SKM-1 treated with dmso at 0.1 percent for 144 hours (cell line): ENCODE measurements around the gene HOXC11.

Source experiments
- DNase-seq: peaks from one replicate; lab custom pipeline; 2025; ENCODE audit not compliant: unreplicated experiment; lab: John Stamatoyannopoulos, UW

HOXC11 gene

DNA sequence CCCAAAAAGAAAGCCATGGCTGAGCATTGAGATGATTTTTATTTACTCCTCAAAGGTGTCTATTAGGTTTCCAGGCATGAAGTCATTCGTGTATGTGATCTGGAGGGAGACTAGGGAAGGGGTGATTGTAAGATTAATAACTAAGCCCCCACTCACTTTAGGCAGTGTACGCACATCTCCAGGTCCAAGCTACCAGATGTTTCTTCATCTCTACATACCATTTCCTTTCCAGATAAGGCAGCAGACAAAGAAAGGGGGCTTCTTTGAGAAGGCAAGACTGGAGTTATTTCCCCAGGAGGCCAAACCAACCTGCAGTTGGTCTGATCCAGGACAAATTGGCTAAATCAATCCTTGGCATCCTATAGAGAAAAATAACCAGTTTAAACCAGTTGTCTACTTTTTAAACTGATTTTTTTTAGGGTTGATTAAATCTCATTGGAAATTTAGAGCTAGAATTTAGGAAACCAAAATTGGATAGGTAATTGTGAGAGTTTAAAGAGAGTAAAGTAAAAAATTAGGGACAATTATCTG lies 30.4 kb upstream of the HOXC11 start:
- no peak for DNase-seq

DNA sequence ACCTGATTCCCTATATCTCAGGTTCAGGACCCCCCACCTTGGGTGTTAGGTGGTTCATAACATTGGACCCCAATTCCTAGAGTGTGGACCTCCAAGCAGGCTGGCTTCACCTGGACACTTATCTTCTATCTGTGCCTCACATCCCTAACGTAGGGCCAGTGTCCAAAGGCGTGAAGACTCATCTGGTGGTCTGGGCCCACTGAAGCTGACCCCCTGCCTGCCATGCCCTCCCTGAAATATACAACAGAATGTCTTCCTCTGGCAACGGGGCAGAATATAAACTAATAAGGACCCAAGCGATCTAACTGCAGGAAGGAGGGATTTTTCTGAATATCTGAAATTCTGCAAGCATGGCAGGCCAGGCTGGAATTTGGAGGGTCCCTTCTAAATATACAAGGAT lies 28.7 kb upstream of the HOXC11 start:
- no peak for DNase-seq

DNA sequence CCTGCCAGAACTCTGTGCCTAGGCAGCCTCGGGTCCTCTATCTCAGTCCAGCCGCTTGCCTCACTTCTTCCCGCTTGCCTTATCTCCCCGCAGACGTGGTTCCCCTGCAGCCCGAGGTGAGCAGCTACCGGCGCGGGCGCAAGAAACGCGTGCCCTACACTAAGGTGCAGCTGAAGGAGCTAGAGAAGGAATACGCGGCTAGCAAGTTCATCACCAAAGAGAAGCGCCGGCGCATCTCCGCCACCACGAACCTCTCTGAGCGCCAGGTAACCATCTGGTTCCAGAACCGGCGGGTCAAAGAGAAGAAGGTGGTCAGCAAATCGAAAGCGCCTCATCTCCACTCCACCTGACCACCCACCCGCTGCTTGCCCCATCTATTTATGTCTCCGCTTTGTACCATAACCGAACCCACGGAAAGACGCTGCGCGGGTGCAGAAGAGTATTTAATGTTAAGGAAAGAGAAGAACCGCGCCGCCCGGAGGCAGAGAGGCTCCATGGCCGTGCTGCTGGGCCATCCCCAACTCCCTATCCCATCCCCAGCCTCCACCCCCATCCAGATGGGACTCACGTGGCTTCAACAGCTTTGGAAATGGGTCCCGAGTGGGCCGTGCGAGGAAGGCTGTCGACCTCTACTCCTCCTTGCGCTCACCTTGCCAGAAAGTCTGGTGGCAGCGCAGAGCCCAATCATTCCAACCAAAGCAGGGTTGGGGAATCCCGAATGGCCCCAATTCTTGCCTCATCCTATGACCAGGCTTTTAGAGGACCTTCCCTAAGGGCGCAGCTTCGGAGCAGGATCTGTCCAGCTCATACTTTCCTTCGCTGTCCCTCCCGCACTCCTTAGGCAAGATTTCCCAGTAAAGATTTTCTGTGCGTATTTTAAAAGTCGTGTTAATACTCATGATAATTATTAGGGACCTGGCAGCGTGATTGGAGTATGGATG lies 27.7 kb upstream of the HOXC11 start:
- no peak for DNase-seq

DNA sequence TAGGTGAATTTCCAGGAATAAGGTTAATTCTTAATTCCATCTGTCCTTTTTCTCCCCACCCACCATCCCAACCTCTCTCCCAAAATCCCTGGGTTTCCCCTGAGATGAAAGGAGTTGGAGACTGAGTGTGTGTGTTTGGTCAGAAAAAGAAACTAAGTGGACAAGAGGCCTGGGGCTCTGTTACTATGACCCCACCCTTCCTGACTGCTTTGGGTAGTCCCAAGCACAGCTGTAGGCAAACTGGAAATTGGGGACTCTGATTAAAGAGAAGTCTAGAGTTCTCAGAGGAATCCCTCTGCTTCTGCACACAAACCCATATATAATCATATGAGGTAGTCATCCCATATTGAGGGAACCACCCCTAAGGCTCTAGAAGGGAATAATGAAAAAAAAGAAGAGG lies 25.2 kb upstream of the HOXC11 start:
- no peak for DNase-seq

DNA sequence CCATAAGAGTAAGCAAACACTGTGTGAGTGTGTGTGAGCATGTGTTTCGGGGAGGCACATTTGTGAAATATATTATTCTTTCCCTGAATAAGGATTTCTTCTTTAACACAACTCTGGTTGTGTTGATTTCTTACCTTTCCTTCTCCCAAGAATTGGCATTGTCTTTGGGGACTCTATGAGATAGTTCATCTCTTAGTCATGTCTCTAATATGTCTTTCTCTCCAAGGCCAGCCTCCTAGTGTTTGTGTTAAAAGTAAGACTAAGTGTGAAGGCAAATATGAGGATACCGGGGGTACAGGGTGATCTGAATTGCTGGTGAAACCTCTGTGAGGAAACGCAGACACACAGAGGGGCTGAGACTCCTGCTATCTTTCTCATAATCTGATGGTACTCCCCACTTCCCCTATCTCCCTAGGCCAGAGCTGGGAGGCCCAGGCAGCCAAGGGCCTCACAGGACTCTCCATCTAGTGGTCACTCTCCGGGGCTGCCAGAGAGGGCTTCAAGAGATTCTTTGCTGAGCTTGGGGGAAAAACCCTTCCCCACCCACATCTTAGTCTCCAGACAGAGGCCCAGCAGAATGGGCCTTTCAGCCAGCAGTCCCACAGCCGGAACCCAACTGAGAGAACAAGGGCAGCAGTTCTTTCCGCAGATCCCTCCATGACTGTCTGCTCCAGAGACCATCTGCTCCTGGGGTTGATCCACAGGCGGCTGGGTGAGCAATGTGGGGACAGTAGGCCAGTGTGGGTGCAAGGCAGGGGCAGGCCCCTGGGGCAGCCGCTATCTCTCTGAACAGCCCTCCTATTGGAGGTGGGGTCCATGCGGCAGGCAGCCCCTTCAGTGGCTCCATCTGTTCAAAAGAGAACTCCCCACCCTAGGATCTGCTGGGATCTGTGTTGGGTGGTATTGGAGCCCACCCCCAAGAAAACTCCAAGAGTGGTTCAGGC lies 24.0 kb upstream of the HOXC11 start:
- DNase-seq: no peak

DNA sequence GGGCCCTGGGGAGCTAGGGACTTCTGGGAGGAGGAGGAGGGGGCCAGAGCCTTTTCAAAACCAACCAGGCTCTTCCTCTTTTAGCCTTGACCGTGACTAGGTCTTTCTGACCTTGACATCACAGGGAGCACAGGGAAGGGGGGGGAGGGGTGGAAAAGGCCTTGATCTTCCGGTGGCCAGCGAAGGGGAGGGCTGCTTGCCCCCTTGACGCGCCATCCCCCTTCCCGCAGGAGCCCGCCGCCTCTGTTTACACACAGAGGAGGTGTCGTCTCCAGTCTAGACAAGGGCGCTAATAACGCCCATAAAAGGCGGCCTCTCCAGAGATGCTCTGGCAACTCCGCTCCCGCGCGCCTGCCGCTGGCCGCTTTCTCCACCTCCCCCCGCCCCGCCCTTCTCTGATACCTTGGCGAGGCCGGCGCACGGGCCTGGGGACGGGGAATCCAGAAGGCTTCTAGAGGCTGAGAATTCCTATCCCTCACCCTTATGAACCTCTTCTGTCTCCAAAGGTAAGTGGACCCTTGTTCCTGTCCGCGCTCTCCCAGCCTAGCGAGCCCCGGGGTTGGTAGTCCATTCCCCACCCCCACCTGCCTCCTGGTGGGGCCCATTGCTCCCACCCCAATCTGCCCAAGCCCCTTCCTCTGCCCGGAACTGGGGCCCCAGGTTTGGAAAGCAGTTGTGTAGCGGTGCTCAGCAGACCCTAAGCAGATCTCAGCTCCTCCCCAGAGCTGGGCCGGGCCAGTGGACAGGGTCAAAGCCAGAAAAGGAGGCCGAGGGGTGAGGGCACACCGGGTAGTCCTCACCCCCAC lies 23.1 kb upstream of the HOXC11 start:
- no peak for DNase-seq

DNA sequence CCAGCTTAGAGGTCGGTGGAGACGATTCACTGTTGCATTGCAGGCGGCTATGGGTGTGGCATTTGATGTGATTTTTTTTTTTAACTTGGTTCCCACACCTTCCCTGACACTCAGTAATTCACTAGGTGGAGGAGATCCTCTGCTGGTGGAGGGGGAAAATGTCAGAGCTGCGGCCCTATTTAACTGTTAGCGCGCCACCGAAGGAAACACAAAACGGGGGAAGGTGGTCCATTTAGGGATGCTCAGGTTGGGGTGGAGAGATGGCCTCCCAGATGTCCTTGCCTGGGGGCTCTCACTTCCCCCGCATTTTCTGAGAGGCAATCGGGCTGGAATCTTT lies 22.5 kb upstream of the HOXC11 start:
- DNase-seq: no peak

DNA sequence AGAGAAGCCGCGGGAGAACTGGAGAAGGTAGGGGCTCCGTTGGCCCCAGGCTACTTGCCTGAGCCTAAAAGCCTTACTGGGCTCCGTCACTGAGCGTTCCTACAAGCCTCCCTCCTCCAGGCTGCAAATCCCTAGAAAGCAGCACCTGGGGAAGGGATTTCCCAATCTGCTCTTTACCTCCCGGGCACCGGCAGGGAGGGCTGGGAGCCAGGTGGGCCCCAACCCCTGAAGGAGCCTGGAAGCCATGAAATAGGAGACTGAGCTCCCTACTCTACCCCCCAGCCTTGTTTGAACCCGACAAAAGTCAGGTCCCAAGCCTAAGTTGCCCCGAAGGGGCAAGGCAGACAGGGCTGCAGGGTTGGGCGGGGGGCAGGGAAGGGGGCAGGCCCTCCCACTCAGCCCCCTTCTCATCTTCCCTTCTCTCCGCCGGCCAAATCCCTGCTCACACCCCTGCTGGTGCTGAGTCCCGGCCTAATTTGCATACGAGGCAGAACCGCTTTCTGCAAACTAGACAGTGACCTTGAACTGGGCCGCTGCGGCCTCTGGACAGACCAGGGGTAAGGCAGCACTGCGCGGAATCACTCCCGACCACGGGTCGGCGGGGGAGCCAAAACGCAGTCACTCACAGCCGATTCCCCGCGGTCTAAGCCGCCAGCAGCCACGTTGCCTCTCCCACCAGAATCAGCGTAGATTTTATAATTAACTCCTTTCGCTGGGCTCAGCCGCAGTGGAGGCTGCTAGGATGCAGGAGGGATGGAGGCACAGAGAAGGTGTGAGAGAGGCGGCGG lies 21.9 kb upstream of the HOXC11 start:
- DNase-seq: no peak

DNA sequence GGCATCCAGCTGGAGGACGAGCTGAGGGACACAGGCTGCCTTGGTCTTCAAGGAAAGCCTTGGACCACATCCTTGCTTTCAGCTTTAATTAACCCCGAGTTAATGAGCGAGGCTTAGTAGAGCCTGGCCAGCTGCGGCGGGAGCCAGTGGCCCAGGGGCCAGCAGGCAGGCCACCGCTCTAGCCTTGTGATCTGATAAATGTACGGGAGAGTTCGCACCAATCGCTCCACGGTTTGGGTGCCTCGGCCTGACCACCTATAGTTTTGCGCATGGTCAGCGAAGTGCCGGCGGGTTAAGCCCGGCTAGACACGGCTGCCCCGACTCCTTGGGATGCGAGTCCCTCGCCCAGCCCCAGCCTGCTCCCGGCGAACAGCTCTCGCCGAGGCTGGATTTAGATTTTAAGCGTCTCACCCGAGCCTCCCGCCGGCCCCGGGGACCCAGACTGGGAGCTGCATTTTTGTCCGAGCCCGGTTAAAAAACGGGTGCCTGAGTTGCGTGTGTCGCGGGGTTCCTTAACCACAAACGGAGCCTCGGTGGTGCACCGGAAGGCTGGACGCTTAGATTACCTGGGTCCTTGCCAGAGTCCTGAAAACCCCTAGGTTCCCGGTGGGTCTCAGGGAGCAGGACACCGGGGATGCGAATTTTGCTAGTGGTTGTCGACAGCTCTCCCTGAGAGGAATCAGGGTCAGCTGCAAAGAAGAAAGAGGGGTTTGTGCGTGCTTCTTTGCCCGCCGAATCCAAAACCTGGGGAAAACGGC lies 21.2 kb upstream of the HOXC11 start:
- no peak for DNase-seq

DNA sequence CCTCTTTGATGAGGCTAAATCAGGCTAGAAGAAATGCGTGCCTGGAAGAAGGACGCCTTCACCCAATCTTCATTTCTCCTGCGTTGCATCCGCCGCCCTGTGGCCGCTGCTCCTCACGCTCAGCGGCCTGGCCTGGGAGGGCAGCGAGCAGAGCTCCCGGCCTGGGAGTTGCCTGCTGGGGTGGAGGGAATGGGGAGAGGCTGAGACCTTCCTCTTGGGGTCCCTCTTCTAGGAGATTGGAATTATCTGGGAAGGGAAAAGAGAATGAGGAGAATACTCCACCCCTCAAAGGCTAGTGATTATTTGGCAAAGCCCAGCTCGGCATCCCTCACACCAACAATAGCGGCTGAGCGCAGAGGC lies 20.6 kb upstream of the HOXC11 start:
- no peak for DNase-seq

DNA sequence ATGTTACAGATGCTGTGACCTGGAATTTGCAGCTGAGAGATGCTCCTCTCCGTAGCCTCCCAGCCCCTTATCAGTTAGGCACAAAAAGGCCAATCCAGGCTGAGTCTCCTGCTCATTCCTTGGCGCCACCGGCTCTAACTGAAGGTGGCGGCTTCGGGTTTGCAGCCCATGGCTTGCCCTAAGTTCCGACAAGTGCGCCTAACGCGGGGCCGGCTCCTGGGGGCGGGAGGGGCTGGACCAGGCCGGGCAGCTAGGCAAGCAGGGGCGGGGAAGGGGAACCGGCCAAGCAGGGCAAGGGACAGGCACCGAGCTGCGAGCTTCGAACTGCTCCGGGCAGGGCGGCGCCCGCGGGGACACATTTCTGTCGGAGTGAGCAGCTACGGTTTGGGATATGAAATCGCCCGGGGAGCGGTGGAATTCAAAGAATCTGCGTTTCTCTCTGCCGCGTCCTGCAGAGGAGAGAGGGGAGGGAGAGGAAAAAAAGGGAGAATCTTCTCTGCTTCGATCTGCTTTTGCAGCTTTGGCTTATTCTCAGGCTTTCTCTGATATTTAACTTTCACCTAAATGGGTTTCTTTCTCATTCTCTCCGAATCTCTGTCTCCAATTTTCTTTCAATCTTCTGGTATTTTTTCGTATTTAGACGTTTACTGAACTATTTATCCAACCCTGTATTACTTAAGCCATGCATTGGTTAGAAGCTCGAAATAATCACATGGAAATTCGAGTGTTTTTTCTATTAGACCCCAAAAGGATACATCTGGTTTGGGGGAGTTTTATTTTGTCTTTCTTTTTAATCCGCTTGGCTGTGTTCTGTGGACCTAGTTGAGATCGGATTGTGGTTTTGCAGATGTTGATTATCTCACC lies 19.8 kb upstream of the HOXC11 start:
- DNase-seq: no peak

DNA sequence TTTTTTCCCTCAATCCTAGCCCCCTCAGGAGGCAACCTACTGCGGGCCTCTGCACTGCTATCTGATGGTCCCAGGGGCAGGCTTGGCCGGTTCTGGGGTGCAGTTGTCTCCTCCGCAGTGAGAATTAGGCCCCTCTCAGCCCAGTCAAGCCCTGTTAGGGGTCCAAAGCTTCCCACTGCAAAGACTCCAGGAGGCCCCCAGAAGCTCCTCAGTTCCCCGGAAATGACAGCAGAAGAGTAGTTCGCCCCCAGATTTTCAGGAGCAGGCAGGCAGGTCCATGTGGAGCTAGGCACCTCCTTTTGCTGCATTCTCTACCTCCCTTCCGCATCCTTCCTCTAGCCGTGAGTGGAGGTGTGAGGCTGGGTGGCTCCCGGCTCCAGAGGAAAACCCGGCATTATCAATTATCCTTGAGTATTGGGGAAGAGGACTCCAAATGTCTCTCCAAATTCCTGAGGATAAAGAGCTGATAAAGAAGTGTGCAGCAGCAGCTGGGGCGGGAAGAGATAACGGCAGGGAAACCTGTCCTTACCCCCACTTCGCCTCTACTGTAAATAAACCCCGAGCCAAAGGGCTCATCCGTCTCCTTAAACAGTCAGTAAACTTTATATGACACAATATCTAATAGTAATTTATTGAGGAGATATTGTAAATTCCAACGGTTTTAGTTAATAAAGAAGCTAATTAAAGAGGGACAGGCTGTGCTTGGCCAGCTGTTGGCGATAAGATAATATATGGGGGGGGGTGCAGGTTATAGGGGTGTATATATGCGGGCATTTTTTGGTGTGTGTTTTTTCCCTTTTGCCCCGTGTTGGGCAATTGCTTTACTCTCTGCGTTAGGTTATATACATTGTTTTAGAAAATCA lies 18.9 kb upstream of the HOXC11 start:
- DNase-seq: no peak

DNA sequence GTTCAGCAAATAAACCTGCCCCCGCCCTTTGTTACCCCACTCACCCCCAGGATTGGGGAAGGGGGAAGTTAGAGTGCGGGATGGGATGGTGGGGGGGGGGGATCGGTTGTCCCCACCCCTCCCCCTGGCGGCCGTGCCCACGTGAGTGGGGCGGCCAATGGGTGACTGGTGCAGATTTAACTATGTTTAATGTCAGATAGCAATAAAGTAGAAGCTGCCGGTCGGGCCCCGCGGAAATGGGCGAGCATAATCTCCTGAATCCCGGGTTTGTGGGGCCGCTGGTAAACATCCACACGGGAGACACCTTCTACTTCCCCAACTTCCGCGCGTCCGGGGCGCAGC lies 18.3 kb upstream of the HOXC11 start, which contains the start of gene HOXC12:
HOXC12 (plus strand) TSS at position 210 of the 342 bp plus-strand sequence; CDS start at position 237, 27 bp downstream.
- DNase-seq: no peak

DNA sequence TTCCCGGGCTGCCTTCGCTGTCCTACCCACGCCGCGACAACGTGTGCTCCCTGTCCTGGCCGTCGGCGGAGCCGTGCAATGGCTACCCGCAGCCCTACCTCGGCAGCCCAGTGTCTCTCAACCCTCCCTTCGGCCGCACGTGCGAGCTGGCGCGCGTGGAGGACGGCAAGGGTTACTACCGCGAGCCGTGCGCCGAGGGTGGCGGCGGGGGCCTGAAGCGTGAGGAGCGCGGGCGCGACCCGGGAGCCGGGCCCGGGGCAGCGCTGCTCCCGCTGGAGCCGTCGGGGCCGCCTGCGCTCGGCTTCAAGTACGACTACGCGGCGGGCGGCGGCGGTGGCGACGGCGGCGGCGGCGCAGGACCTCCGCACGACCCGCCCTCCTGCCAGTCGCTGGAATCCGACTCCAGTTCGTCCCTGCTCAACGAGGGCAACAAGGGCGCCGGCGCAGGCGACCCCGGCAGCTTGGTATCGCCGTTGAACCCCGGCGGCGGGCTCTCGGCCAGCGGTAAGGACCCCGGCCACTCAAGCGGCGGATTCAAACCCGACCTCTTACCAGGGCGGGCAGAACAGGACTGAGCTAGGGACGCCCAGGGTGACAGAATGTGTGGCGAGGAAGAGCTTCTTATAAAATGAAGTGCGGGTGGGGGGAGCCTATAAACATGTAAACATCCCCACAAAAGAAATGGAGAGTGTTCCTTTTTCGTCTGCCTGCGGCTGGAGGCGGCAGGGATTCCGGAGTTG lies 17.7 kb upstream of the HOXC11 start:
- DNase-seq: no peak

DNA sequence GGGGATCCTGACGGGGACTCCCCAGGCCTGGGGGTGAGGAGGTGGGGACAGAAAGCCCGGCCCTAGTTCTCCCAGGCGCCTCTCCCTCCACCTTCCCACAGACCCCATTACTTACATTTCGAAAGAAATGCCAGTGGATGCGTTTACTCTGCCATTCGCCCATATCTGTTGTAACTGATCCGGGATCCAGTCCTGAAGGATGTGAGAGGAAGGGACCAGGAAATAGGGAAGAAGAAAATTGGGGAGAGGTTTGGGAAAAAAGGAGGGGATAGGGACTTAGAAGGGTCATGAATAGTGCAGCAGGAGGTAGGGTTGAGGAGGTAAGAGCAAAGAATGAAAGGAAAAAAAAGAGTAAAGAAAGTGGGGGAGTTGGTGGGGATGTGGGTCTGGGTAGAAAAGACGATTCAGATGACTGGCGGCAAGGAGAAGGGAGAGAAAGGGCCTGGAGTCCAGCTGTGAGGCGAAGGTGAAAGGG lies 17.1 kb upstream of the HOXC11 start:
- DNase-seq: no peak

DNA sequence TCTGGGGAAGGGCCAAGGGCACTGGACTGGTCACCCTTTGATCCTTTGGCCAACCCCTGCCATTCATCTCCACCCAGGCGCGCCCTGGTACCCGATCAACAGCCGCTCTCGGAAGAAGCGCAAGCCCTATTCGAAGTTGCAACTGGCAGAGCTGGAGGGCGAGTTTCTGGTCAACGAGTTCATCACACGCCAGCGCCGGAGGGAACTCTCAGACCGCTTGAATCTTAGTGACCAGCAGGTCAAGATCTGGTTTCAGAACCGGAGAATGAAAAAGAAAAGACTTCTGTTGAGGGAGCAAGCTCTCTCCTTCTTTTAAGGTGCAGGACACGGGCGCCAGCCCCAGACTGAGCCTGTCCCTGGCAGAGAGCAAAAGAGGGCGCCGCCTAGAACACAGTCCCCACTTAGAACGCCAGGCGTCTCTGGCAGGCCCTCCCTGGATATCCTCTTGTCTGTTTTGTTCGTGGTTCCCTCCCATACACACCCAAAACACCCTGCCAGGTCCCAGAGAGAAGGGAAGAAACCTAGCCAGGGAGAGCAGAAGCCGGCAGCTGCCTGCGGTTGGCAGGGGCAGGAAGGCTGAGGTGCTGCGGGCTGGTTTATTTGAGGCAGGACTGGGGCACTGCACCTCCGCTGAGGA lies 16.6 kb upstream of the HOXC11 start:
- no peak for DNase-seq
